ENCODE data around the gene SLC47A2.

SLC47A2 gene

DNA sequence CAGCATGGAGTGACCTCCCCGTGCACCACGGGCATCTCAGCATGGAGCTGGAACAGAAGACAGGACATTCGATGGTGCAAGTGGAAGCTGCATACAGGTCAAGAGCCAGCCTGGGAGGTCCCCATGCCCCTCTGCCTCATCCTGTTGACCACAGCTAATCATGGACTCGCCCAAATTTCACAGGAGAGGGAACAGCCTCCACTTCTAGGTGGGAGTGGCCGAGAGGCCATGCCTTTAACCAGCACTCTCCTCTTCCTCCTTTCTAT, 3.8 kb upstream of the SLC47A2 start:
- TF ChIP-seq CTCF (conservative IDR thresholded peaks at IDR 0.05; ENCODE audit: control insufficient read depth, insufficient read depth, low read depth, low read length): no peak
- H3K4me3 ChIP-seq (ENCODE audit: control insufficient read depth, low read depth, low read length): no peak overlapping the region
- no peak for DNase-seq (ENCODE audit: low read depth)

DNA sequence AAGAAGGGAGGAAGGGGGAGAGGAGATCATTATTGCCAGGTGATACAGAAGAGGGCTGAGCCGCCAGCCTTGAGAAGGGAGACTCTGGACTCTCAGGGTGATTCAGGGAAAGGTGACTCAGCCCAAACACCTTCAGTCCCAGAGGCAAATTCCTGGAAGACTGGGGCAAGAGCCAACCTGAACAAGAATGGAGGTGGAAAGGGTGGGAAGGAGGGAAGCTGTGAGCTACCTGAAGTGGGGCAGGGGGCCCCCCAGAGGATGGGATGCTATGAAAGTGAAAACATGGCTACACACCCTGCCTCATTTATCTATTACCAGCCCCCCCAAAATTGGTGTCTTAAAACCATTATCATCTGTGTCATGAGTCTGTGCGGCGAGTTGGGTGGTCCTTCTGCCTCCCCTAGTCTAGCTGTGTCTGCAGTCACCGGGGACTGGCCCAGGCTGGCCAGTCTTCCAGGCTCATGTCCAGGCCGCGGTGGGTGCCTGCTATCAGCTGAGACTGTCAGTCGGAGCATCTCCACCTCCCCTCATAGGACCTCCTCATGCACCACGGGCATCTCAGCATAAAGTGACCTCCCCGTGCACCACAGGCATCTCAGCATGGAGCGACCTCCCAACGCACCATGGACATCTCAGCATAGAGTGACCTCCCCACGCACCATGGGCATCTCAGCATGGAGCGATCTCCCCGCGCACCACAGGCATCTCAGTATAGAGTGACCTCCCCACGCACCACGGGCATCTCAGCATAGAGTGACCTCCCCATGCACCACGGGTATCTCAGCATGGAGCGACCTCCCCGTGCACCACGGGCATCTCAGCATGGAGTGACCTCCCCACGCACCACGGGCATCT, 3.2 kb upstream of the SLC47A2 start:
- no peak for TF ChIP-seq CTCF (conservative IDR thresholded peaks at IDR 0.05; ENCODE audit: control insufficient read depth, insufficient read depth, low read depth, low read length)
- H3K4me3 ChIP-seq (ENCODE audit: control insufficient read depth, low read depth, low read length): no peak overlapping the region
- DNase-seq (ENCODE audit: low read depth): no peak

- TF ChIP-seq CTCF (conservative IDR thresholded peaks at IDR 0.05; ENCODE audit: control insufficient read depth, insufficient read depth, low read depth, low read length): no peak
- no peak overlapping the region for H3K4me3 ChIP-seq (ENCODE audit: control insufficient read depth, low read depth, low read length)
- no peak for DNase-seq (ENCODE audit: low read depth)
These were observed 2.4 kb upstream of the SLC47A2 start for GRCh38 chr17:19718613-19719354.

DNA sequence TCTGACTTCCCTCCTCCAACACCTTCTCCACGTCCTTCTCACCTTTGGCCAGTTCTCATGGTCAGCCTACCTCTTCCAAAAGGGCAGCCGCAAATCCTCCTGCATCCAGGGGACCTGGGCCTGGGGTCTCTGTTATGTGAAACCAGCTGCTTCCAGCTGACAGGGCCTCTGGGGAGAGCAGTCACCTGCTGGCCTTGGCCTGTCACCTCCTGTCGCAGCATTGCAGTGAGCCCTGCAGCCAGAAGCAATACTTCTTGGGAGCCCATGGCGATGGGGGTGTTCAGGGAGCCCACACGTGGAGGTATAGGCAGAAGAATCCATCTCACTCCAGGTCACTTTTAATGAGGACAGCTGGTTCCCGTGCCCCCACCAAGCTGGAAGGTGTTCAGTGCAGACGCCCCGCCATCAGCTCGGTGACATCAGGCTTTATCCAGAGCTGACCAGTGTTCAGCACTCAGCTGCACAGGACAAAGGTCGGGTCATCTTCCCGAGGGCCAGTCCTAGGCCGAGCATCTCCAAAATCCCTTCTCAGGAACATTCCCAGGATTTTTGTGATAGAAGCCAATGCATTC, 1.7 kb upstream of the SLC47A2 start:
- TF ChIP-seq CTCF (conservative IDR thresholded peaks at IDR 0.05; ENCODE audit: control insufficient read depth, insufficient read depth, low read depth, low read length): no peak
- H3K4me3 ChIP-seq (ENCODE audit: control insufficient read depth, low read depth, low read length): no peak overlapping the region
- no peak for DNase-seq (ENCODE audit: low read depth)

DNA sequence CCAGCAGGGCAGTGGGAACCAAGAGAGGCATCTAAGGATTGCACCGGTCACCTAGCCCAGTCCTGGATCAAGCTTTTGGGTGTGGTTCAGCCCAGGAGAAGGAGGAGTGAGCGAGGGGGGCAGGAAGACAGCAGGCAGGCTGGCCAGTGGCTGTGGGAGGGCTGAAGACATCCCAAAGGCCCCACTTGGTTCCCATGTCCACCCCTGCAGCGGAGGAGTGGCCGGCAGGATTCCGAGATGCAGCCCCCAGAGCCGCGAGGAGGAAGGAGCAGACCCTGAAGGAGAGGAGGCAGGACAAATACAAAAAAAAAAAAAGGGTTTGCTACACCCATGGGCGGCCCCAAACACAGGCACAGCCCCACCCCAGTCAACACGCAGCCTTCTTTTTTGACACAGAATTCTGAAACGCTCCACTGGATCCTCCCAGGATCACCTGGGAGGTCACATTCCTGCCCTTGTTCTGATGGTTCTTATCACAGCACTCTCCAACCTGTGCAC, 1.1 kb upstream of the SLC47A2 start:
- TF ChIP-seq CTCF (conservative IDR thresholded peaks at IDR 0.05; ENCODE audit: control insufficient read depth, insufficient read depth, low read depth, low read length): no peak
- DNase-seq (ENCODE audit: low read depth): no peak
- H3K4me3 ChIP-seq (ENCODE audit: control insufficient read depth, low read depth, low read length): no peak overlapping the region

DNA sequence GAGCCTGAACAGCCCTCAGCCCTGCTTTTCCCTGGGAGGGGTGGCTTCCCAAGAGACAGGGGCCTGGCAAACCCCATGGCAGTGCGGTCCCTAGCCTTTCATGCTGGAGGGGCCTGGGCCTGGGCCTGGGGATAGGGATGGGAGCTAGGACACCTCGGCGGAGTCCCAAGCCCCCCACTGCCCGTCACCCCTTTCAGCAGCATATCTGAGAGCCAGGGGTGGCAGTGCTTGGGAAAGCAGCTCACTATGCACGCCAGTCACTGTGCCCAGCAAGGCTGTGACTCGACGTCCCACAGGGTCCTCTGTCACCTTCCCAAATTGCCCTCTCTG, 612 bp upstream of the SLC47A2 start:
- no peak for DNase-seq (ENCODE audit: low read depth)
- no peak for TF ChIP-seq CTCF (conservative IDR thresholded peaks at IDR 0.05; ENCODE audit: control insufficient read depth, insufficient read depth, low read depth, low read length)
- no peak overlapping the region for H3K4me3 ChIP-seq (ENCODE audit: control insufficient read depth, low read depth, low read length)

Data from fibroblast of mammary gland (primary cell).